Esophagus muscularis mucosa (tissue), 4 donors: ENCODE data around the gene KCTD1. TPM values are rescaled to one million over a fixed set of nuclear protein-coding genes. Genes with fewer than 3 reads are reported as not detected.
A peak's percentile ranks its signal among the peaks of the same experiment; 100 is the strongest.

Experiments used
- DNase-seq: peaks from one replicate; pipeline ENCODE4 v3.0.0-alpha.2; 2017; ENCODE audit errors: extremely low spot score
- H3K27ac ChIP-seq, 4 donors: fragments of 200-600 bp; sonication (generic); replicated peaks in 1 of 4; 1 replicate in 3 of 4; 2 replicates in 1 of 4; pipeline ENCODE4 v1.5.1; 2016 to 2019; ENCODE audit warnings: mild to moderate bottlenecking in 1 of 4
- H3K27me3 ChIP-seq, 4 donors: fragments of 200-600 bp; sonication (generic); one replicate each; pipeline versions ENCODE4 v1.5.1 to v1.6.0; 2016 to 2019
- H3K36me3 ChIP-seq, 4 donors: fragments of 200-600 bp; sonication (generic); one replicate each; pipeline ENCODE4 v1.5.1; 2016 to 2019
- H3K4me1 ChIP-seq, 4 donors: fragments of 200-600 bp; sonication (generic); one replicate each; pipeline ENCODE4 v1.5.1; 2016 to 2019
- H3K4me3 ChIP-seq, 4 donors: fragments of 200-600 bp; sonication (generic); 1 replicate in 2 of 4; 2 replicates in 2 of 4; pipeline ENCODE4 v1.5.1; 2016 to 2019; ENCODE audit warnings: mild to moderate bottlenecking in 4 of 4, moderate library complexity in 1 of 4
- H3K9me3 ChIP-seq, 4 donors: fragments of 200-600 bp; sonication (generic); 1 replicate in 3 of 4; 2 replicates in 1 of 4; pipeline ENCODE4 v1.5.1; 2016 to 2019
- EP300 ChIP-seq: sonication (generic); formaldehyde crosslinking; IDR thresholded peaks from one replicate; pipeline ENCODE4 v1.6.1; 2017; ENCODE audit warnings: antibody characterized with exemption
- POLR2A ChIP-seq: fragments of 450-650 bp; IDR thresholded peaks from one replicate; pipeline ENCODE4 v1.6.1; 2017; ENCODE audit warnings: antibody characterized with exemption, moderate library complexity, mild to moderate bottlenecking, low read depth
- POLR2AphosphoS5 ChIP-seq, 2 donors: sonication (generic); formaldehyde crosslinking; IDR thresholded peaks; one replicate each; pipeline ENCODE4 v1.6.1; 2017; ENCODE audit warnings: antibody characterized with exemption in 2 of 2
- WGBS: methylation state at CpG from one replicate; pipeline ENCODE4 v1.1.5; 2018; 5-methylcytosine and 5-hydroxymethylcytosine counted together
- intact Hi-C: fragments of 100-400 bp; cut with DNase I; formaldehyde crosslinking; loops from one replicate; pipeline ENCODE4 v1.15.1; 2023
- total RNA-seq, 4 donors: library from RNA; depleted of rRNA; stranded (reverse); fragments of >200 nt; gene quantifications; one replicate each; pipeline versions ENCODE4 v1.1.0 to v1.2.1, GENCODE V29; 2016
- TF ChIP-seq, protein P1 (sequence below), 3 experiments: fragments of 200-600 bp in 2 of 3; fragments of 450-650 bp in 1 of 3; sonication (generic) in 2 of 3; IDR thresholded peaks; one replicate each; pipeline ENCODE4 v1.5.1; 2017 to 2019; ENCODE audit warnings: antibody characterized with exemption in 3 of 3, mild to moderate bottlenecking in 2 of 3, moderate library complexity in 1 of 3

The KCTD1 gene
- total RNA-seq, 4 donors from 2014 or later, result 7.1 to 17.6 (median 12.7) TPM

DNA sequence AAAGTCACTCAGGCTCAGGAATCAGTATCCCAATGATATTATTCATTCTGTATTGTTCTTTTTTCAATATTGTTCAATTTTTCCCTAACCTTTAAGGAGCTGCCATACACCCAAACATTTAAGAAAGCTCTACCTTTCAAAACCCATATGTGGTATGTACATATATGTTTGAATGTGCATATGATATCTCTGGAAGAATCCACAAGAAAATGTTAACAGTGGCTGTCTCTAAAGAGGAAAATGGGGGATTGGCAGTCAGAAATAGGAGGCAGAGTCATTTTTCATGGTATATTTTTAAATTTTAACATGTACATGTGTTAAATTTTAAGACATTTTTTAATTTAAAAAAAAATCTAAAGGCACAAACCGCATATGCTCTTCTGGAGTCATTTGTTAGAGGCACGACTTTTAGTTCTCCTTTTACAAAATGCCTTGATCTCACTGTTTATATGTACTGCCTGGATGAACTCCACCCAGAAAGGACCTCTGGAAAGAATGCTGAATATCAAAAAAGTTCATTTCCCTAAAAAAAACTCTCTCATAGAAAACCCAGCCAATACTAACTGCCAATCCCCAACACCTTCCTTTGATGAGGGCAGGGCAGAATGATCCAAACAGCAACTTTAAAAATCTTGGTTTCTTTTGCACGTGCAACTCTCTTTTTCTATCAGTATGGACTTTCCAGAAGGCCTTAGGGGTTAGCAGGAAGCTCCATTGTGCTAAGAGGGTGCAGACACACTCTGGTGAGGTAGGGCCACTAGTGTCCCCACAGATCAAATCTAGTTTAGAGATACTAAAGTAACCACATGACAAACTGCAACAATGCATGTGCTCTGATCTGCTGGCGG, 23.6 kb downstream of the KCTD1 start:
- peaks cover 0 to 19% (median 7%) of the 10 kb centered on the region in 4 donors for H3K4me1 ChIP-seq
- no peaks in the 10 kb centered on the region for H3K27me3 ChIP-seq
- no peaks in the 10 kb centered on the region for H3K36me3 ChIP-seq
- H3K9me3 ChIP-seq, result no peaks in the 10 kb centered on the region
- WGBS, result 61% methylated on average over 4 of the region's 4 CpGs
- H3K4me3 ChIP-seq, result no peak overlapping the region
- intact Hi-C loops, result no loop called here
- DNase-seq, result peak; percentile 60
- TF ChIP-seq, protein P1, sequence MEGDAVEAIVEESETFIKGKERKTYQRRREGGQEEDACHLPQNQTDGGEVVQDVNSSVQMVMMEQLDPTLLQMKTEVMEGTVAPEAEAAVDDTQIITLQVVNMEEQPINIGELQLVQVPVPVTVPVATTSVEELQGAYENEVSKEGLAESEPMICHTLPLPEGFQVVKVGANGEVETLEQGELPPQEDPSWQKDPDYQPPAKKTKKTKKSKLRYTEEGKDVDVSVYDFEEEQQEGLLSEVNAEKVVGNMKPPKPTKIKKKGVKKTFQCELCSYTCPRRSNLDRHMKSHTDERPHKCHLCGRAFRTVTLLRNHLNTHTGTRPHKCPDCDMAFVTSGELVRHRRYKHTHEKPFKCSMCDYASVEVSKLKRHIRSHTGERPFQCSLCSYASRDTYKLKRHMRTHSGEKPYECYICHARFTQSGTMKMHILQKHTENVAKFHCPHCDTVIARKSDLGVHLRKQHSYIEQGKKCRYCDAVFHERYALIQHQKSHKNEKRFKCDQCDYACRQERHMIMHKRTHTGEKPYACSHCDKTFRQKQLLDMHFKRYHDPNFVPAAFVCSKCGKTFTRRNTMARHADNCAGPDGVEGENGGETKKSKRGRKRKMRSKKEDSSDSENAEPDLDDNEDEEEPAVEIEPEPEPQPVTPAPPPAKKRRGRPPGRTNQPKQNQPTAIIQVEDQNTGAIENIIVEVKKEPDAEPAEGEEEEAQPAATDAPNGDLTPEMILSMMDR (IDR thresholded peaks at IDR 0.05), result no peak
- TF ChIP-seq POLR2AphosphoS5 (IDR thresholded peaks at IDR 0.05), result no peak
- no peak for TF ChIP-seq EP300
- no peak for TF ChIP-seq POLR2A
- no peak overlapping the region for H3K27ac ChIP-seq

DNA sequence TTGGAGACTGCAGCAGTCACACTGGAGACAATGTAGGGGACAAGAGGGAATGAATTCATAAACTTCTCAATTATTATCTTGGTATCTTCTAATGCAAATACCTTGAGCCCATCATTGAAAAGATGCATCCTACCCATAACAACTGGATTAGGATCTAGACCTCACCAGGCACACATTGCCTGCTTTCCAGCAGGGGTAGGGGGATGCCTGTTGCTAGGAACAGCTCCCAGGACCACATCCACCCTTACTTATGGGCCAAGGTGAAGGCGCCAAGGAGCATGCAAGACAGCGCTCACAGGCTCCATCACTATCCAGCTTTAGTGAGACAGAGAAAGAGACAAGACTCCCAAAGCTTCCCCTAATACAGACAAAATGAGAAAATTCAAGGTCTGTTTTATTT, 24.4 kb downstream of the KCTD1 start:
- H3K4me1 ChIP-seq, result peaks cover 0 to 19% (median 7%) of the 10 kb centered on the region in 4 donors
- intact Hi-C loops, result no loop called here
- no peak for TF ChIP-seq POLR2AphosphoS5 (IDR thresholded peaks at IDR 0.05)
- TF ChIP-seq, protein P1 (IDR thresholded peaks at IDR 0.05), result no peak
- no peak for TF ChIP-seq EP300
- TF ChIP-seq POLR2A, result no peak
- WGBS, result 94% methylated on average over 2 of the region's 2 CpGs
- H3K27ac ChIP-seq, result no peak overlapping the region
- H3K36me3 ChIP-seq, result no peaks in the 10 kb centered on the region
- H3K4me3 ChIP-seq, result no peak overlapping the region
- H3K9me3 ChIP-seq, result no peaks in the 10 kb centered on the region
- H3K27me3 ChIP-seq, result no peaks in the 10 kb centered on the region
- DNase-seq, result peak; percentile 77

GRCh38 chr18:26521617-26522016, 26.7 kb downstream of the KCTD1 start:
- Histone ChIP-seq H3K4me3 (no peak overlapping the region), H3K27ac (no peak overlapping the region), H3K4me1 (peaks cover 0 to 20% (median 5%) of the 10 kb centered on the region in 4 donors), H3K9me3 (no peaks in the 10 kb centered on the region), H3K27me3 (no peaks in the 10 kb centered on the region), H3K36me3 (no peaks in the 10 kb centered on the region)
- peak; percentile 14 for DNase-seq
- intact Hi-C loops, result no loop called here
- 71% methylated on average over 4 of the region's 4 CpGs for WGBS
- TF ChIP-seq POLR2A (no peak), EP300 (no peak), POLR2AphosphoS5 (IDR thresholded peaks at IDR 0.05) (no peak)
- TF ChIP-seq, protein P1 (IDR thresholded peaks at IDR 0.05), result no peak

DNA sequence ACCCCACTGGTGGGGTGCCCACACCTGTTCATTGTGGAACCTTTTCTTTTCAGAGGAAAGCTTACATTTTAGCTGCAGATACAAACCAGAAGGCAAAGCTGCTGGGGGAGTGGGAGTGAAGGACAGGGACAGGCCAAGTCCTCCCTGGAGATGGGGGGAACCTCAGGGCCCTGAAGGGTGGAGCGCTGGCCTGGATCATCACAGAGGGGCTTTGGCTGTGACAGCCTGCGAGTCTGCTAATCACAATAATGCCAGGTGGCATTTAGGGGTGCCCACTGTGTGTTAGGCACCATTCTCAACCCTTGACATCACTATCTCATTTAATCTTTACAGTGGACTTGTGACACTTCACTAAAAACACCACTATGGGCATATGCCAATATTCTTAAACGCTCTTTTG, 27.4 kb downstream of the KCTD1 start:
- Histone ChIP-seq H3K27me3 (no peaks in the 10 kb centered on the region), H3K36me3 (no peaks in the 10 kb centered on the region), H3K4me3 (no peak overlapping the region), H3K4me1 (peaks cover 4 to 19% (median 7%) of the 10 kb centered on the region in 4 donors), H3K9me3 (no peaks in the 10 kb centered on the region), H3K27ac (no peak overlapping the region)
- intact Hi-C loops, result no loop called here
- no peak for DNase-seq
- TF ChIP-seq POLR2AphosphoS5 (IDR thresholded peaks at IDR 0.05), result no peak
- no peak for TF ChIP-seq POLR2A
- no peak for TF ChIP-seq EP300
- TF ChIP-seq, protein P1 (IDR thresholded peaks at IDR 0.05), result no peak
- WGBS, result 97% methylated on average over 3 of the region's 3 CpGs
